ENCODE results near the gene WDR45B.

Gene WDR45B

GRCh38 chr17:82677353-82677925 lies 29.2 kb upstream of the WDR45B start:
- no peak for DNase-seq (ENCODE audit: low read depth)

DNA sequence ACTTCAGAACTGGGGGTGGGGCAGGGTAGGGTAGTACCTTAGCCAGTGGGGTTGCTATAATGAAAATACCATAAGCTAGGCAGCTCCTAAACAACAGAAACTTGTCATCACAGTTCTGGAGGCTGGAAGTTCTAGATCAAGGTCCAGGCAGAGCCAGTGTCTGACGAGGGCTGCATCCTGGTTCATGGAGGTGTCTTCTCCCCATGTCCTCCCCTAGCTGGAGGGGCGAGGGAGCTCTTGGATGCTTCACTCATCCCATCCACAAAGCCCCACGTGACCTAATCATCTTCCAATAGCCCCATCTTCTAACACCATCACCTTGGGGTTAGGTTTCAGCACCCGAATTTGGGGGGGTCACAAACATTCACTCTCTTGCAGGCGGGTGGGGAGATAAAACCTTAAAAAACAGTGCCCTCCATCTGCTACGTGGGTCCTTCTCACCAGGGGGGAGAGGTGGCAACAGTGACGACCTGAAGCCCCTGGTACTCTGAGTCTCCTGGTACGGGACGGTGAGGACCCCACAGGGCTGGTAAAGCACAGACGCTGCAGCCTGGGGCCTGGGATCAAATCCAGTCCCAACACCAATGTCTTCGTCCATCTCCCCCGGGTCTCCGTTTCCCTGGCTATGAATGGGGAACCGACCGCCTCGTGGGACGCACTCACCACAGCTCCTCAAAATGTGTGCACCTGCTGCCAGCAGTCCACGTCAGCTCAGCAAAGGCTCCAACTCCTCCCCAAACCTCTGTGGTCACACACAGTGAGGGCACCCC lies 27.4 kb upstream of the WDR45B start:
- no peak for DNase-seq (ENCODE audit: low read depth)

GRCh38 chr17:82674656-82675475 lies 26.6 kb upstream of the WDR45B start:
- no peak for DNase-seq (ENCODE audit: low read depth)

GRCh38 chr17:82670661-82671450 lies 22.6 kb upstream of the WDR45B start:
- DNase-seq (ENCODE audit: low read depth), result no peak

GRCh38 chr17:82668631-82669099 lies 20.4 kb upstream of the WDR45B start:
- peak; percentile 16 for DNase-seq (ENCODE audit: low read depth)

DNA sequence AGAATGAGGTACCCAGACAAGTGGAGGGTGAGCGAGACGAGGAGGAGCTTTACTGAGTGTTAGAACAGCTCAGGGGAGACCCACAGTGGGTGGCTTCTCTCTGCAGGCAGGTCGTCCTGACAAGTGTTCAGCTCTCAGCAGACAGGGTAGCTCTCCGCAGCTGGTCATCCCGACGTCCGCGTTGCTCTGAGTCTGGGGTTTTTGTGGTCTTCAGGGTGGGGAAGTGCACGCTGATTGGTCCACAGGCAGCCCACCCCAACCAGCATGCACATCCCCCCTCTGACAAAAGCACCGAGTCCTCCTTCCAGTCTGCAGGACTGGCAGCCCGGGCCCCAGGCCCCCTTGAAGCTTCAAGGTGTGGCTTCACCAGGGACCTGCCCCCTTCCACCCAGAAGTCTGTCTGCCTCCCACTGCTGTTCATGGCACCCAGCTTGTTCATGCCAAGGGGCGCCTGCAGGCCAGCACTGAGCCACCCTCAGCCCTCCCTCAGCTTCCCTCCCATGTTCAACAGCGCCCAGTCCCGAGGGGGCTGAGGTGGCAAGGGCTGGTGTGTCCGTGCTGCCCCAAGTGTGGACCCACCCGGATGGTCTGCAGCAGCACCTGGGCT lies 19.9 kb upstream of the WDR45B start:
- no peak for DNase-seq (ENCODE audit: low read depth)

- no peak for DNase-seq (ENCODE audit: low read depth)
Observed at GRCh38 chr17:82667668-82668000, 19.4 kb upstream of the WDR45B start.

DNA sequence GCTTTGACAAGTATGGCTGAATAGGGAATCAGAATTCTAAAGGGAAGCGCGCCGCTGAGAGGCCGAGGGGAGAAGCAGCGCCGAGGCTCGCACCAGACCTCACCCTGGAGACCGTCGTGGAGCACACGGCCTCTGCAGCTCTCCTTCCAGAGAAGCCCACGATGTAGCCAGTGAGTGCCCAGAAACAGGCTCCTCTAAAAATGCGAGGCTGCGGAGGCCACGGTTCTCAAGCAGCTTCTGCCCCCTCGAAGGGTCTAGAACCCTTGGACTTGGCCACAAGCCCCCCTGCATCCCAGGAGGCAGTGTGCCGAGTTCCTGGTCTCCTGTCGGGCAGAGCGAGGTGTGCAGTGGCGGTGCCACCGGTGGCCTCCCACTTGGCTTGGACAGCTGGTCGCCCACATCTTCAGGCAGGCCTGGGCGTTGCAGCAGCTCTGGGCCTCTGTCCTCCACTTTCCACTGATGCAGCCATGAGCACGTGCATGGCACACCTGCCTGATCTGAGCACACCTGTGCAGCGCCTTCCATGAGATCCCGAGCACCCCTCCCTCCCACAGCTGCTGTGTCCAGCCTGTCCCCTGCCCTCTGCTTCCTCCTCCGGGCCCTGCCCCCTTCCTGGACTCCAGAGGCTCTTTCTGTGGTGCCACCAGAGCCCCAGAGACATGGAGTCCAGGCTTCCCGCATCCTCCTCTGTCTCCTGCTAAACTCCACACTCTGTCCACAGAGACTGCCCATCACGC lies 18.9 kb upstream of the WDR45B start:
- no peak for DNase-seq (ENCODE audit: low read depth)

DNA sequence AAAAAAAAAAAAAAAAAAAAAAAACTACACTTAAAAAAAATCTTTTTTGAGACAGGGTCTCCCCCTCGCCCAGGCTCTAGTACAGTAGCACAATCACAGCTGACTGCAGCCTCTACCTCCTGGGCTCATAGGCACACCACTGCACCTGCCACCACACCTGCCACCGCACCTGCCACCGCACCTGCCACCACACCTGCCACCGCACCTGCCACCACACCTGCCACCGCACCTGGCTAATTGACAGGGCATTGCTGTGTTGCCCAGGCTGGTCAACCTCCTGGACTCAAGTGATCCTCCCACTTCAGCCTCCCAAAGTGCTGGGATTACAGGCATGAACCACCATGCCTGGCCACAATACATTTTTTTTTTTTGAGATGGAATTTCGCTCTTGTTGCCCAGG lies 17.6 kb upstream of the WDR45B start:
- DNase-seq (ENCODE audit: low read depth), result no peak

- DNase-seq (ENCODE audit: low read depth), result no peak
Observed at GRCh38 chr17:82665217-82665616, 17.0 kb upstream of the WDR45B start.

- DNase-seq (ENCODE audit: low read depth), result no peak
Observed at GRCh38 chr17:82664701-82665182, 16.5 kb upstream of the WDR45B start.

- DNase-seq (ENCODE audit: low read depth), result no peak
Observed at GRCh38 chr17:82664276-82664575, 16.0 kb upstream of the WDR45B start.

GRCh38 chr17:82663381-82664275 lies 15.4 kb upstream of the WDR45B start:
- no peak for DNase-seq (ENCODE audit: low read depth)

- no peak for DNase-seq (ENCODE audit: low read depth)
Observed at GRCh38 chr17:82662711-82663261, 14.5 kb upstream of the WDR45B start.

DNA sequence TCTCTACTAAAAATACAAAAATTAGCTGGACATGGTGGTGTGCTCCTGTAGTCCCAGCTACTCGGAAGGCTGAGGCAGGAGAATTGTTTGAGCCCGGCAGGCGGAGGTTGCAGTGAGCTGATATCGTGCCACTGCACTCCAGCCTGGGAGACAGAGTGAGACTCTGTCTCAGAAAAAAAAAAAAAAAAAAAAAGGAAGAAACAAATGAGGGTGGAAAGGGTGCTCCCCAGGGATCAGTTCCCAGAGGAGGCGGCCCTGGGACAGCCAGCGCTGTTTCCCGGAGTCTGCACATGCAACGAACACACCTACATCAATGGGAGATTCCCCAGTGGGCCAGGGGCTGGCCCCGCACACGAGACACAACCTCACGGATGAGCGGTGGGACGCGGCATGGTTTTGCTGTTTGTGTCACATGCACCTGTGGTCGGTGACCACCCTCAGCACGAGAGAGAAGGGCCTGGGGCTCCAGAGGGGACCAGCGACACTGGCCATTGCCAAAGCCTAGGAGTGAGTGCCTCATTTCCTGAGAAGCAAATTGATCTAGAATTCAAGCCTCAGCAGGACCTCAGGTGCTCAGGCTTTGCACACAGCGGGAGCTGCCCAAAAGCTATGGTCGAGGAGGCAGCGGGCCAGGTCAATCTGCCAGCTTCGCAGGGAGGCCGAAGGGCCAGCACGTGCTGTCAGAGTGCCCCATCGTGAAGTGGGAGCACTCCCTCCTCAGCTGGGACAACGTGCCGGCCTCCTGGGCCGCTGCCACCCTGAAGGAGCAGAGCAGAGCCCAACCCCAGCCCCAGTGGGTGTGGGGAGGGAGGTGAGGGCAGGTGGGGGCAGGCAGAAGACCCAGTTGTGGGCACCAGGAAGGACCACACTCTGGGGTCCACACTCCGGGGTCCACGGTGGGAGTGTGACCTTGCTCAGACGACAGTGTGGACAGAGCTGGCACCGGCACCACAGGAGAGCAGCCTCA lies 13.8 kb upstream of the WDR45B start:
- no peak for DNase-seq (ENCODE audit: low read depth)

GRCh38 chr17:82659886-82660285 lies 11.6 kb upstream of the WDR45B start:
- no peak for DNase-seq (ENCODE audit: low read depth)

GRCh38 chr17:82658796-82659452 lies 10.7 kb upstream of the WDR45B start:
- DNase-seq (ENCODE audit: low read depth), result no peak

DNA sequence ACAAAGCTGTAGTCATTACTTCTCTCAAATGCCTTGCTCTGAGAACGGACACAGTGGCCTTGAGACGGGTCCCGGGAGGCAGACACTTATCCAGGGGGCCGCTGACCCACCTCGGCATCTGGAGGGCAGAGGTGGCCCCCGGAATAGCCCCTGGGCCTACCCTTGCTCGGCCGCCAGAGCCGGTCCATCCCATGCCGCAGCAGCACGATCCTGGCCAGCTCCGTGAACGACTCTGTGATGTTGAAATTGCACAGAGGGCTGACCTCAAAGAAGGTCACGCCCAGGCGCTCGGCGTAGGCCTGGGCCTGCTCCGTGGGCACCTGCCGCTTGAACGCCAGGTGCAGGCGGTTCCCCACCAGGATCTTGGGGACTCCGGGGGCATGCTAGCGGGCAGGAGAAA lies 10.1 kb upstream of the WDR45B start:
- no peak for DNase-seq (ENCODE audit: low read depth)

All from activated T-cell treated with anti-CD3 and anti-CD28 coated beads for 1 hour (primary cell).